DOHH2 (cell line): ENCODE measurements around the gene CAPZB.

Source experiments
- H3F3A ChIP-seq: fragments of 200-600 bp; sonication (generic), shearing (Covaris generic); 2 replicates; pipeline ENCODE4 v1.6.0; 2016; ENCODE audit warnings: antibody characterized with exemption, mild to moderate bottlenecking; ENCODE audit not compliant: control insufficient read depth, insufficient read depth
- H3K27ac ChIP-seq: fragments of 200-600 bp; sonication (generic); 2 replicates; pipeline ENCODE4 v1.5.1; 2014; ENCODE audit warnings: low read depth, mild to moderate bottlenecking, low read length, moderate library complexity
- H3K27me3 ChIP-seq: fragments of 200-600 bp; sonication (generic); 2 replicates; pipeline ENCODE4 v1.6.1; 2014; ENCODE audit warnings: mild to moderate bottlenecking, low read length, mixed read lengths; ENCODE audit not compliant: control insufficient read depth
- H3K36me3 ChIP-seq: fragments of 200-600 bp; sonication (generic); 2 replicates; pipeline ENCODE4 v1.6.1; 2014; ENCODE audit warnings: mild to moderate bottlenecking, low read length, moderate library complexity, mixed read lengths; ENCODE audit not compliant: control insufficient read depth
- H3K4me1 ChIP-seq: fragments of 200-600 bp; sonication (generic); 2 replicates; pipeline ENCODE4 v1.6.1; 2014; ENCODE audit warnings: mild to moderate bottlenecking, low read length, mixed read lengths; ENCODE audit not compliant: control insufficient read depth
- H3K4me2 ChIP-seq: fragments of 200-600 bp; sonication (generic); 2 replicates; pipeline ENCODE4 v1.6.0; 2014; ENCODE audit warnings: mild to moderate bottlenecking, low read length, moderate library complexity
- H3K4me3 ChIP-seq: fragments of 200-600 bp; sonication (generic); 2 replicates; pipeline ENCODE4 v1.5.1; 2014; ENCODE audit warnings: mild to moderate bottlenecking, low read length, mixed read lengths
- H3K79me2 ChIP-seq: fragments of 200-600 bp; sonication (generic); 2 replicates; pipeline ENCODE4 v1.6.1; 2014; ENCODE audit warnings: mild to moderate bottlenecking, low read length, mixed read lengths; ENCODE audit not compliant: control insufficient read depth
- H3K9me2 ChIP-seq: fragments of 200-600 bp; sonication (generic); replicated peaks from 2 replicates; pipeline ENCODE4 v1.6.1; 2014; ENCODE audit warnings: mild to moderate bottlenecking, low read length, mixed read lengths; ENCODE audit not compliant: control insufficient read depth
- H3K9me3 ChIP-seq: fragments of 200-600 bp; sonication (generic); 2 replicates; pipeline ENCODE4 v1.6.1; 2014; ENCODE audit warnings: antibody characterized with exemption, low read length, mixed read lengths; ENCODE audit not compliant: control insufficient read depth, insufficient read depth
- H4K20me1 ChIP-seq: fragments of 200-600 bp; sonication (generic); 2 replicates; pipeline ENCODE4 v1.6.0; 2014; ENCODE audit warnings: low read depth, mild to moderate bottlenecking, antibody characterized with exemption, low read length, moderate library complexity; ENCODE audit not compliant: control insufficient read depth, insufficient read depth
- CTCF ChIP-seq: fragments of 200-600 bp; sonication (generic); IDR thresholded peaks from one replicate; pipeline ENCODE4 v1.5.1; 2014; ENCODE audit warnings: antibody characterized with exemption, mild to moderate bottlenecking, low read depth, low read length; ENCODE audit not compliant: poor library complexity, severe bottlenecking
- EZH2phosphoT487 ChIP-seq: fragments of 200-600 bp; sonication (generic); IDR thresholded peaks from 2 replicates; pipeline ENCODE4 v1.6.1; 2017; ENCODE audit warnings: borderline replicate concordance, mild to moderate bottlenecking, antibody characterized with exemption, low read length, moderate library complexity, mixed read lengths

CAPZB gene

GRCh38 chr1:19354531-19354981 lies 130.8 kb downstream of the CAPZB start:
- no peaks in the 10 kb centered on the region for H4K20me1 ChIP-seq
- H3K36me3 ChIP-seq = peaks cover 14% of the 10 kb centered on the region; the same call in 1 of the 2 replicates
- TF ChIP-seq EZH2phosphoT487 = no peak
- TF ChIP-seq CTCF = no peak
- H3K9me2 ChIP-seq = no peaks in the 10 kb centered on the region
- no peaks in the 10 kb centered on the region for H3F3A ChIP-seq
- no peaks in the 10 kb centered on the region for H3K27me3 ChIP-seq
- H3K9me3 ChIP-seq = no peaks in the 10 kb centered on the region
- no peak overlapping the region for H3K27ac ChIP-seq
- H3K4me3 ChIP-seq = no peak overlapping the region
- H3K79me2 ChIP-seq = no peaks in the 10 kb centered on the region
- no peak overlapping the region for H3K4me2 ChIP-seq
- no peaks in the 10 kb centered on the region for H3K4me1 ChIP-seq

GRCh38 chr1:19353596-19353995 lies 131.7 kb downstream of the CAPZB start:
- Histone ChIP-seq H3K4me1 (no peaks in the 10 kb centered on the region), H3K79me2 (no peaks in the 10 kb centered on the region), H3K27ac (no peak overlapping the region), H3F3A (no peaks in the 10 kb centered on the region), H3K36me3 (peaks cover 20% of the 10 kb centered on the region; the same call in 1 of the 2 replicates), H3K9me3 (no peaks in the 10 kb centered on the region), H4K20me1 (no peaks in the 10 kb centered on the region), H3K9me2 (no peaks in the 10 kb centered on the region), H3K4me3 (no peak overlapping the region), H3K27me3 (no peaks in the 10 kb centered on the region), H3K4me2 (no peak overlapping the region)
- TF ChIP-seq CTCF (no peak), EZH2phosphoT487 (no peak)

GRCh38 chr1:19352839-19353238 lies 132.5 kb downstream of the CAPZB start:
- Histone ChIP-seq H3K79me2 (no peaks in the 10 kb centered on the region), H3K4me2 (no peak overlapping the region), H3K36me3 (peaks cover 20% of the 10 kb centered on the region; the same call in 1 of the 2 replicates), H3K4me3 (no peak overlapping the region), H3F3A (no peaks in the 10 kb centered on the region), H3K9me3 (no peaks in the 10 kb centered on the region), H3K4me1 (no peaks in the 10 kb centered on the region), H3K27ac (no peak overlapping the region), H4K20me1 (no peaks in the 10 kb centered on the region), H3K27me3 (no peaks in the 10 kb centered on the region), H3K9me2 (no peaks in the 10 kb centered on the region)
- TF ChIP-seq CTCF (no peak), EZH2phosphoT487 (no peak)
